ENCODE results near the gene TLR1. TPM values are rescaled to one million over a fixed set of nuclear protein-coding genes. Genes with fewer than 3 reads are reported as not detected.

TLR1 gene
- polyA plus RNA-seq, 1 experiment: 0.05 TPM

GRCh38 chr4:38787693-38788092 lies 16.9 kb downstream of the TLR1 start:
- ChIA-PET POLR2A (no interaction called here), CTCF (no interaction called here)
- no peak for DNase-seq (ENCODE audit: low read depth)

GRCh38 chr4:38785901-38786402 lies 18.6 kb downstream of the TLR1 start:
- no peak for TF ChIP-seq CTCF (IDR thresholded peaks at IDR 0.05; ENCODE audit: insufficient read depth, low read depth, low read length)
- POLR2A ChIA-PET: no interaction called here
- H3K27me3 ChIP-seq (ENCODE audit: control insufficient read depth, insufficient read depth, low read length): peaks cover 1% of the 10 kb centered on the region
- no peaks in the 10 kb centered on the region for H3K36me3 ChIP-seq (ENCODE audit: control insufficient read depth, insufficient read depth, low read length)
- DNase-seq (ENCODE audit: low read depth): no peak
- H3K4me3 ChIP-seq (ENCODE audit: low read depth, low read length): no peak overlapping the region
- CTCF ChIA-PET: interaction anchor here (1.3 to 5.7 kb wide), 3 partner anchors 15 to 26 kb away, joined by 4 to 62 read pairs (median 18); partner anchors contain the start of gene TLR1

More at GRCh38 chr4:38787693-38788092, 16.9 kb downstream of the TLR1 start:
- Histone ChIP-seq H3K27me3 (ENCODE audit: control insufficient read depth, insufficient read depth, low read length) (peaks cover 5% of the 10 kb centered on the region), H3K36me3 (ENCODE audit: control insufficient read depth, insufficient read depth, low read length) (no peaks in the 10 kb centered on the region), H3K4me3 (ENCODE audit: low read depth, low read length) (no peak overlapping the region)
- no peak for TF ChIP-seq CTCF (IDR thresholded peaks at IDR 0.05; ENCODE audit: insufficient read depth, low read depth, low read length)

GRCh38 chr4:38785041-38785790 lies 19.4 kb downstream of the TLR1 start:
- ChIA-PET CTCF (interaction anchor here (3.3 to 5.7 kb wide), 2 partner anchors 14 to 25 kb away, joined by 18 to 62 read pairs; no protein-coding TSS in a partner anchor), POLR2A (no interaction called here)
- Histone ChIP-seq H3K4me3 (ENCODE audit: low read depth, low read length) (no peak overlapping the region), H3K36me3 (ENCODE audit: control insufficient read depth, insufficient read depth, low read length) (no peaks in the 10 kb centered on the region), H3K27me3 (ENCODE audit: control insufficient read depth, insufficient read depth, low read length) (no peaks in the 10 kb centered on the region)
- no peak for TF ChIP-seq CTCF (IDR thresholded peaks at IDR 0.05; ENCODE audit: insufficient read depth, low read depth, low read length)
- DNase-seq (ENCODE audit: low read depth): no peak

GRCh38 chr4:38784141-38784540 lies 20.4 kb downstream of the TLR1 start:
- Histone ChIP-seq H3K36me3 (ENCODE audit: control insufficient read depth, insufficient read depth, low read length) (no peaks in the 10 kb centered on the region), H3K27me3 (ENCODE audit: control insufficient read depth, insufficient read depth, low read length) (no peaks in the 10 kb centered on the region), H3K4me3 (ENCODE audit: low read depth, low read length) (no peak overlapping the region)
- DNase-seq (ENCODE audit: low read depth): no peak
- ChIA-PET CTCF (interaction anchor here (1.0 to 5.7 kb wide), 5 partner anchors 9 to 24 kb away, joined by 3 to 62 read pairs (median 13); no protein-coding TSS in a partner anchor), POLR2A (no interaction called here)
- no peak for TF ChIP-seq CTCF (IDR thresholded peaks at IDR 0.05; ENCODE audit: insufficient read depth, low read depth, low read length)

- H3K4me3 ChIP-seq (ENCODE audit: low read depth, low read length): no peak overlapping the region
- TF ChIP-seq CTCF (IDR thresholded peaks at IDR 0.05; ENCODE audit: insufficient read depth, low read depth, low read length): no peak
- no peak for DNase-seq (ENCODE audit: low read depth)
- POLR2A ChIA-PET: no interaction called here
- CTCF ChIA-PET: interaction anchor here (0.7 to 5.7 kb wide), 18 partner anchors 8 to 736 kb away, joined by 3 to 113 read pairs (median 6); partner anchors contain the start of gene TLR1
- H3K27me3 ChIP-seq (ENCODE audit: control insufficient read depth, insufficient read depth, low read length): no peaks in the 10 kb centered on the region
- H3K36me3 ChIP-seq (ENCODE audit: control insufficient read depth, insufficient read depth, low read length): no peaks in the 10 kb centered on the region
Measured at GRCh38 chr4:38783109-38783460, 21.5 kb downstream of the TLR1 start.

Measured in BJ (cell line).